Measurements from ENCODE around the gene LGSN.

- no peak for TF ChIP-seq GATA3 (IDR thresholded peaks at IDR 0.05; ENCODE audit: low read depth, low read length)
- TF ChIP-seq GATA2 (IDR thresholded peaks at IDR 0.05; ENCODE audit: low read depth, low read length), result no peak
Observed at GRCh38 chr6:63259153-63259552, 60.6 kb downstream of the LGSN start.
